H9 (cell line): ENCODE measurements around the gene MYH11. TPM values are rescaled to one million over a fixed set of nuclear protein-coding genes. Genes with fewer than 3 reads are reported as not detected.

ENCODE experiments used
- DNase-seq: peaks from one replicate; pipeline ENCODE4 v3.0.0-alpha.2; 2017
- H2AFZ ChIP-seq: one replicate; pipeline ENCODE4 v1.6.1; 2013; ENCODE audit warnings: mild to moderate bottlenecking, low read length, control low read depth, moderate library complexity
- H2AK5ac ChIP-seq: 2 replicates; pipeline ENCODE4 v1.6.1; 2013; ENCODE audit warnings: low read length, control low read depth, mixed read lengths; ENCODE audit not compliant: insufficient read length
- H2BK120ac ChIP-seq: one replicate; pipeline ENCODE4 v1.6.1; 2013; ENCODE audit warnings: low read depth, mild to moderate bottlenecking, low read length, control low read depth, inconsistent platforms; ENCODE audit not compliant: poor library complexity, severe bottlenecking
- H2BK12ac ChIP-seq: 2 replicates; pipeline ENCODE4 v1.6.1; 2013; ENCODE audit warnings: low read length, control low read depth, mixed read lengths, low read depth; ENCODE audit not compliant: insufficient read length
- H2BK15ac ChIP-seq: 2 replicates; pipeline ENCODE4 v1.6.1; 2013; ENCODE audit warnings: low read depth, low read length, control low read depth
- H2BK20ac ChIP-seq: one replicate; pipeline ENCODE4 v1.6.1; 2013; ENCODE audit warnings: low read depth, mild to moderate bottlenecking, low read length, control low read depth, inconsistent platforms; ENCODE audit not compliant: poor library complexity, severe bottlenecking
- H2BK5ac ChIP-seq: 2 replicates; pipeline ENCODE4 v1.6.1; 2013; ENCODE audit warnings: low read length, control low read depth, mixed read lengths; ENCODE audit not compliant: insufficient read length
- H3K14ac ChIP-seq: 2 replicates; pipeline ENCODE4 v1.6.1; 2013; ENCODE audit warnings: low read length, control low read depth; ENCODE audit not compliant: insufficient read depth
- H3K18ac ChIP-seq: 2 replicates; pipeline ENCODE4 v1.6.1; 2013; ENCODE audit warnings: low read depth, mild to moderate bottlenecking, mixed read lengths, low read length, control low read depth; ENCODE audit not compliant: insufficient read length
- H3K23ac ChIP-seq: 2 replicates; pipeline ENCODE4 v1.6.1; 2013; ENCODE audit warnings: low read length, control low read depth, mixed read lengths, low read depth; ENCODE audit not compliant: insufficient read length
- H3K23me2 ChIP-seq: 2 replicates; pipeline ENCODE4 v1.6.1; 2013; ENCODE audit warnings: low read depth, mild to moderate bottlenecking, mixed read lengths, low read length, control low read depth; ENCODE audit not compliant: insufficient read length, poor library complexity, severe bottlenecking
- H3K27ac ChIP-seq: 2 replicates; pipeline ENCODE4 v1.5.1; 2013; ENCODE audit warnings: low read length, control low read depth, mixed read lengths, low read depth; ENCODE audit not compliant: insufficient read length
- H3K27me3 ChIP-seq: 2 replicates; pipeline ENCODE4 v1.6.1; 2013; ENCODE audit warnings: low read length, control low read depth, inconsistent platforms; ENCODE audit not compliant: insufficient read depth
- H3K4ac ChIP-seq: 2 replicates; pipeline ENCODE4 v1.6.1; 2013; ENCODE audit warnings: low read depth, mild to moderate bottlenecking, control low read depth, inconsistent platforms, low read length, moderate library complexity
- H3K4me1 ChIP-seq: 2 replicates; pipeline ENCODE4 v1.6.1; 2013; ENCODE audit warnings: low read length, control low read depth, inconsistent platforms; ENCODE audit not compliant: insufficient read depth
- H3K4me2 ChIP-seq: 2 replicates; pipeline ENCODE4 v1.6.1; 2013; ENCODE audit warnings: low read length, control low read depth, mixed read lengths; ENCODE audit not compliant: insufficient read length, insufficient read depth
- H3K56ac ChIP-seq: 2 replicates; pipeline ENCODE4 v1.6.1; 2013; ENCODE audit warnings: low read depth, mild to moderate bottlenecking, mixed read lengths, low read length, control low read depth; ENCODE audit not compliant: insufficient read length
- H3K79me1 ChIP-seq: 2 replicates; pipeline ENCODE4 v1.6.1; 2013; ENCODE audit warnings: low read depth, mild to moderate bottlenecking, moderate library complexity, low read length, control low read depth, inconsistent platforms; ENCODE audit not compliant: insufficient read depth, poor library complexity, severe bottlenecking
- H3K79me2 ChIP-seq: 2 replicates; pipeline ENCODE4 v1.6.1; 2013; ENCODE audit warnings: low read length, control low read depth, inconsistent platforms; ENCODE audit not compliant: insufficient read depth
- H3K9ac ChIP-seq: 2 replicates; pipeline ENCODE4 v1.6.1; 2013; ENCODE audit warnings: low read length, control low read depth, mixed read lengths; ENCODE audit not compliant: insufficient read length; ENCODE audit errors: extremely low read depth
- H3K9me3 ChIP-seq: one replicate; pipeline ENCODE4 v1.6.1; 2013; ENCODE audit warnings: low read depth, low read length, inconsistent platforms; ENCODE audit not compliant: control insufficient read depth
- H3T11ph ChIP-seq: one replicate; pipeline ENCODE4 v1.6.1; 2013; ENCODE audit warnings: mild to moderate bottlenecking, low read length, control low read depth, inconsistent platforms
- H4K20me1 ChIP-seq: one replicate; pipeline ENCODE4 v1.6.1; 2013; ENCODE audit not compliant: control insufficient read depth, insufficient read length, insufficient read depth
- H4K5ac ChIP-seq: 2 replicates; pipeline ENCODE4 v1.6.1; 2013; ENCODE audit warnings: low read depth, mild to moderate bottlenecking, mixed read lengths, low read length, control low read depth; ENCODE audit not compliant: insufficient read length
- H4K8ac ChIP-seq: replicated peaks from 2 replicates; pipeline ENCODE4 v1.6.1; 2013; ENCODE audit warnings: low read length, control low read depth, mixed read lengths, low read depth; ENCODE audit not compliant: insufficient read length
- H4K91ac ChIP-seq: 2 replicates; pipeline ENCODE4 v1.6.1; 2013; ENCODE audit warnings: low read depth, mild to moderate bottlenecking, moderate library complexity, mixed read lengths, low read length, control low read depth; ENCODE audit not compliant: insufficient read length
- H3K27ac Mint-ChIP-seq, 3 experiments: 2 replicates in 2 of 3; 3 replicates in 1 of 3; pipeline ENCODE4 v1.8.0; 2020 to 2021; ENCODE audit warnings: mixed read lengths in 3 of 3, mild to moderate bottlenecking in 1 of 3, moderate library complexity in 1 of 3
- H3K27me3 Mint-ChIP-seq: 2 replicates; pipeline ENCODE4 v1.8.0; 2021; ENCODE audit warnings: low read depth, mild to moderate bottlenecking, moderate library complexity, mixed read lengths
- H3K36me3 Mint-ChIP-seq, 3 experiments: 2 replicates in 2 of 3; 3 replicates in 1 of 3; pipeline ENCODE4 v1.8.0; 2020 to 2021; ENCODE audit warnings: low read depth in 3 of 3, mixed read lengths in 3 of 3; ENCODE audit not compliant: insufficient read depth in 1 of 3
- H3K4me1 Mint-ChIP-seq, 2 experiments: 2 replicates each; pipeline ENCODE4 v1.8.0; 2020; ENCODE audit warnings: mixed read lengths in 2 of 2
- H3K4me3 Mint-ChIP-seq, 2 experiments: 2 replicates in 1 of 2; 3 replicates in 1 of 2; pipeline ENCODE4 v1.8.0; 2020 to 2021; ENCODE audit warnings: mild to moderate bottlenecking in 2 of 2, mixed read lengths in 2 of 2, moderate library complexity in 1 of 2
- H3K9me3 Mint-ChIP-seq, 2 experiments: 2 replicates in 1 of 2; 3 replicates in 1 of 2; pipeline ENCODE4 v1.8.0; 2020; ENCODE audit warnings: mild to moderate bottlenecking in 2 of 2, mixed read lengths in 2 of 2, moderate library complexity in 1 of 2
- CTCF ChIP-seq: fragments of 200-600 bp; sonication (generic); conservative IDR thresholded peaks from 3 replicates; pipeline ENCODE4 v1.8.0; 2021; ENCODE audit warnings: antibody characterized with exemption, mild to moderate bottlenecking
- WGBS: extraction: QIAGEN DNeasy Blood & Tissue Kit; methylation state at CpG from one replicate; pipeline ENCODE4 v1.1.7; 2013; ENCODE audit warnings: missing lambda C conversion rate, low lambda C conversion rate, mixed read lengths; ENCODE audit not compliant: insufficient read length; ENCODE audit errors: extremely low coverage; 5-methylcytosine and 5-hydroxymethylcytosine counted together
- total RNA-seq: library from RNA; stranded (reverse); gene quantifications from 2 replicates; pipeline ENCODE4 v1.2.1, GENCODE V29; 2021

MYH11 gene
- total RNA-seq, 1 experiment from 2014 or later: 0.42 TPM

GRCh38 chr16:15766918-15767317, 89.9 kb downstream of the MYH11 start:
- no peak for DNase-seq
- Histone ChIP-seq H3K23me2 (no peaks in the 10 kb centered on the region), H3K9ac (no peak overlapping the region), H3K4me2 (no peak overlapping the region), H4K91ac (no peak overlapping the region), H3T11ph (no peak overlapping the region), H3K4ac (no peak overlapping the region), H4K20me1 (no peaks in the 10 kb centered on the region), H3K79me2 (no peaks in the 10 kb centered on the region), H3K9me3 (no peaks in the 10 kb centered on the region), H3K18ac (no peak overlapping the region), H3K27me3 (no peaks in the 10 kb centered on the region), H4K5ac (no peak overlapping the region), H2BK12ac (no peak overlapping the region), H3K4me1 (no peaks in the 10 kb centered on the region), H2BK20ac (no peak overlapping the region), H3K14ac (no peak overlapping the region), H3K23ac (no peak overlapping the region), H2BK120ac (no peak overlapping the region), H2AFZ (no peak overlapping the region), H2AK5ac (no peak overlapping the region), H3K27ac (no peak overlapping the region), H3K56ac (no peak overlapping the region), H4K8ac (no peak overlapping the region), H2BK5ac (no peak overlapping the region), H3K79me1 (no peaks in the 10 kb centered on the region), H2BK15ac (no peak overlapping the region)
- no peaks in the 10 kb centered on the region; the same call in 1 of the 2 replicates for H3K27me3 Mint-ChIP-seq
- no peak for TF ChIP-seq CTCF
- no peaks in the 10 kb centered on the region for H3K36me3 Mint-ChIP-seq
- H3K9me3 Mint-ChIP-seq: no peaks in the 10 kb centered on the region
- 100% methylated on average over 1 of the region's 5 CpGs for WGBS
- no peak overlapping the region for H3K27ac Mint-ChIP-seq
- no peak overlapping the region for H3K4me3 Mint-ChIP-seq
- H3K4me1 Mint-ChIP-seq: peaks cover 4% of the 10 kb centered on the region in 2 experiments
